Epithelial cell of proximal tubule (primary cell): ENCODE measurements around the gene CEP170. TPM values are rescaled to one million over a fixed set of nuclear protein-coding genes. Genes with fewer than 3 reads are reported as not detected.

ENCODE experiments used
- DNase-seq: peaks from one replicate; pipeline ENCODE4 v3.0.0-alpha.2; 2011; ENCODE audit warnings: low read depth
- H3K4me3 ChIP-seq: 2 replicates; pipeline ENCODE4 v1.5.1; 2011; ENCODE audit warnings: low read depth, mild to moderate bottlenecking, low read length
- CTCF ChIP-seq: conservative IDR thresholded peaks from 2 replicates; pipeline ENCODE4 v1.5.1; 2012; ENCODE audit warnings: low read depth, mild to moderate bottlenecking, low read length
- total RNA-seq: library from RNA; depleted of rRNA; stranded (reverse); fragments of >200 nt; gene quantifications from 2 replicates; pipeline ENCODE4 v1.2.3, GENCODE V29; 2015

The CEP170 gene
- total RNA-seq, 1 donor from 2014 or later: 49.9 TPM

GRCh38 chr1:243268751-243269460, 13.8 kb upstream of the CEP170 start:
- H3K4me3 ChIP-seq: no peak overlapping the region
- TF ChIP-seq CTCF: no peak
- no peak for DNase-seq

- no peak for TF ChIP-seq CTCF
- no peak overlapping the region for H3K4me3 ChIP-seq
- no peak for DNase-seq
These were observed 13.0 kb upstream of the CEP170 start for GRCh38 chr1:243267914-243268653.

- no peak for DNase-seq
- H3K4me3 ChIP-seq: no peak overlapping the region
- no peak for TF ChIP-seq CTCF
These were observed 12.4 kb upstream of the CEP170 start for GRCh38 chr1:243267471-243267880.

GRCh38 chr1:243266231-243266630, 11.2 kb upstream of the CEP170 start:
- no peak for TF ChIP-seq CTCF
- no peak for DNase-seq
- H3K4me3 ChIP-seq: no peak overlapping the region

- DNase-seq: no peak
- TF ChIP-seq CTCF: no peak
- no peak overlapping the region for H3K4me3 ChIP-seq
These were observed 9.6 kb upstream of the CEP170 start for GRCh38 chr1:243264717-243265116.

- H3K4me3 ChIP-seq: no peak overlapping the region
- DNase-seq: no peak
- TF ChIP-seq CTCF: no peak
These were observed 6.3 kb upstream of the CEP170 start for GRCh38 chr1:243261390-243261789.
